ENCODE results near the gene MSTN.

- no peak for TF ChIP-seq CTCF (IDR thresholded peaks at IDR 0.05)
- no peak for TF ChIP-seq POLR2A (IDR thresholded peaks at IDR 0.05)
Observed at GRCh38 chr2:190110131-190110530, 47.6 kb upstream of the MSTN start.

Data from uterus (tissue), 2 donors.